ENCODE results near the gene ZNF555.

Gene ZNF555

DNA sequence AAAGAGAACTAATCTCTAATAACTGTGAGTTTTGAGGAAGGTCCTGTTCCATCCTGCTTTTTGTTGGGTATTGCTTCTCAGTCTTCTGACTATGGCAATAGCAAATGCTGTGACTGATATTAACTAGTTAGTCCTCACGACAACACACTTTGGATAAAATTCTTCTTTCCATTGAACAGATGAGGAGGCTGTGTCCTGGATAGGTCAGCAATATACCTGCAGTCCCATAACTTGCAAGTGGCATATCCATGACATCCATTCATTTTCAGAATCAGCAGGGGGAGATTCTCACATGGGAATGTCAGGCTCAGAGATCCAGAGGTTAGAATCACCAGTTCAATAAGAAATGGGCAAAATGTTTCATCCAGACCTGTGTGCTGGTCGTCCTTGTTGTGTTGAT lies 14.3 kb upstream of the ZNF555 start:
- no peak for DNase-seq

DNA sequence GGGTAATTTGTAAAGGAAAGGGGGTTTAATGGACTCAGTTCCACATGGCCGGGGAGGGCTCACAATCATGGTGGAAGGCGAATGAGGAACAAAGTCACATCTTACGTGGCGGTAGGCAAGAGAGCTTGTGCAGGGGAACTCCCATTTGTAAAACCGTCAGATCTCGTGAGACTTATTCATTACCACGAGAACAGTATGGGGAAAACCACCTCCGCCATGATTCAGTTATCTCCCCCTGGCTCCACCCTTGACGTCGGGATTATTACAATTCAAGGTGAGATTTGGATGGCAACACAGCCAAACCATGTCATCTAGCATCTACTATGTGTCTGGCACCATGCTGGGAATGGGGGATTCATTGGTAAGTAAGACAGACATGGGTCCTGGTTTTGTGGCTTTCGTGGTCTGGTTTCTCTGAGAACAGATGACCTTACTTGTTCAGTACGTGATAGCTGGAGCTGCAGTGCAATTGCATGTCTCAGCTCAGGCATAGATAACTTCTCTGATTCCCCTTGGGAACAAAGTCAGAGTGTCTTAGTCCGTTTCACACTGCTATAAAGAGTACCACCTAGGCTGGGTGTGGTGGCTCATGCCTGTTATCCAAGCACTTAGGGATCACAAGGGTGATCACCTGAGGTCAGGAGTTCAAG lies 13.3 kb upstream of the ZNF555 start:
- DNase-seq, result no peak

DNA sequence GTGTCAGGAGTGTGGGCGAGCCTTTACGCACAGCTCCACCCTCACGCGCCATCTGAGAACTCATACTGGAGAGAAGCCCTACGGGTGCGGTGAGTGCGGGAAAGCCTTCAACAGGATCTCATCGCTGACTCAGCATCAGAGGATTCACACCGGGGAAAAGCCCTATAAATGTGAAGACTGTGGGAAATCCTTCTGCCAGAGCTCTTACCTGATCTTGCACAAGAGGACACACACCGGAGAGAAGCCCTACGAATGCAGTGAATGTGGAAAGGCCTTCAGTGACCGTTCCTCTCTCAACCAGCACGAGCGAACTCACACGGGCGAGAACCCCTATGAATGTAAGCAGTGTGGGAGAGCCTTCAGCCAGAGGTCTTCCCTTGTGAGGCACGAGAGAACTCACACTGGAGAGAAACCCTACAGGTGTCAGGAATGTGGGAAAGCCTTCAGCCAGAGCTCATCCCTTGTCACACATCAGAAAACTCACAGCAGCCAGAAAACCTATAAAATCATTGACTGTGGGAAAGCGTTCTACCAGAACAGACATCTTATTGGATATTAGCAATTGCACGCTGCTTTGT lies 6.9 kb upstream of the ZNF555 start:
- no peak for DNase-seq

DNA sequence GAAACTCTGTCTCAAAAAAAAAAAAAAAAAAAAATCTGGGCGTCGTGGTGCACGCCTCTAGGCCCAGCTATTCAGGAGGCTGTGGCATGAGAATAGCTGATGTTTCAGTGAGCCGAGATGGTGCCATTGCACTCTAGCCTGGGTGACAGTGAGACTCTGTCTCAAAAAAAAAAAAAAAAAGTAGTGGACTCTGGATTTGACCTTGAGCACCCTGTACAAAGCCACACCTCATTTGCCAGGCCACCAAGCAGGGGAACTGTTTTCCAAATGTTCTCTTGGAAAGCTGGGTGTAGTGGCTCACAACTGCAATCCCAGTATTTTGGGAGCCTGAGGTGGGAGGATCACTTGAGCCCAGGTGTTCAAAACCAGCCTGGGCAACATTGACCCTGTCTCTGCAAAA lies 3.8 kb upstream of the ZNF555 start:
- DNase-seq, result no peak

DNA sequence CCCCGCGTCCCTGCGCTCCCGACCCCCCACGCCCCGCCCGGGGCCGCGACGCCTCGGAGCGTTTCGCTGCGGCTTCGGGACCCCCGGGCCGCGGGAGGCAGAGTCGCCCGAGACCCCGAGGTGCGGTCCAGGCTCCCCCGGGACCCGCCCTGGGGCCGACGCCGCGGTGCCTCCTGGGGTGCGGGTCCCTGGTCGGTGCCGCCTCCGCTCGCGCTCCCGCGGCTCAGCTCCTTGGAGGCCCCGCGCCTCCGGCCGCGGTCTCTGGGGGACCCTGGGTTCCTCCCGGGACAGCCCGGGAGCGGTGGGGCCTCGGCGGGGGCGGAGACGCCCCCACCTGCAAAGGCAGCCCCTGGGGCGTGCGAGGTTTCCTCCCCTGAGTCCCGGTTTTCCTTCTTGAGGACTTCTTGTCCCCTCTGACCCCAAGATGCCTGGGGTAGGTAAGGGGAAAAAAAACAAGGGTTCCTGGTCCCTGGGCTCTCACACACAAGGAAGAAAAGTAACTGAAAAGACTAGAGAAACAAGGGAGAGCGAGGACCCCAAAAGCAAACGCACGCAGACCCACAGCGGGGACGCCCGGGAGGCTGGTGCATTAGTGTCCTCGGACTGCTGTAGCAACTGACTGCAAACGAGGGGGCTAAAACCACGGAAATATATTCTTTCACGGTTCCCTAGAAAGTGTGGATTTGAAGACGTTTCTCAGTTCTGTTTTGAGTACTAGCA lies 740 bp downstream of the ZNF555 start:
- DNase-seq, result no peak

DNA sequence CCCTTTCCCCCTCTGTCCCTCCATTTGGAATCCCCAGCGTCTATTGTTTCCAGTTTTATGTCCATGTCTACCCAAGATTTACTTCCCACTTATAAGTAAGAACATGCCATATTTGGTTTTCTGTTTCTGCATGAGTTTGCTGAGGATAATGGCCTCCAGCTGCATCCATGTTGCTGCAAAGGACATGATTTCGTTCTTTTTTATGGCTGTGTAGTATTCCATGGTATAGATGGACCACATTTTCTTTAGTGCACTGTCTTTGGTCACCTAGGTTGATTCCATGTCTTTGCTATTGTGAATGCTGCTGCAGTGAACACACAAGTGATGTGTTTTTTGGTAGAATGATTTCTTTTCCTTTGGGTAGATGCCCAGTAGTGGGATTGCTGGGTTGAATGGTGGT lies 3.8 kb downstream of the ZNF555 start:
- DNase-seq, result no peak

DNA sequence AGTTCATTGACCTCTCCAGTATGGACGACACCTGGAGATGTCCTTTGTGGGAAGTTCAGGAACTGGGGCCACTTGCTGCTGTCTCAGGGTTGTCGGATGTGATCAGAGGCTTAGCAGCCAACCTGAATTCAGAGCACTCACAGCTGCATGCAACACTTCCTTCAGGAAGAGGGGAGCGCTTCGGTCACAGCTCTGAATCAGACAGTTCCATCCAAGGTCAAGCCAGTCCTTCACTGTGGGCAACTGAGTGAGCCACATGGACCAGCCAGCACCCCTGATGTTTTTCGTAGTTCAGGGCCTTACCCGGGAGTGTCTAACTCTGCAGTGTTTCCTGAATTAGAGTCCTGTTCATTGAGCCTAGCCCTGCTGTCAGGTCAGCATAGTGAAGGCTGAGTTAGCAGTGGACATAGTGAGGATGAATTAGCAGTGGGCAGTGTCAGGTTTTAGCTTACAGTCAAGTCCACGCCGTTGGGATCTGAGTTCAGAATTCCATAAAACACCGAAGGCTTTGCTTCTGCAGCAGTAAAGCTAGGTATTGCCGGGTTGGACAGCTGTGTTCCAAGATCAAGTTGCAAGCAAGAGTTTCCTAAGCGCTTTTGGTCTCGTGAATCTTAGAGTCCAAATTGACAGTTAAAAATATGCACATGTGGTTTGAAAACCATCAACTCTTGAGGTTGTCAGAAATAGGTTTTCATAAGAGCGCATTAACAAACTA lies 5.1 kb downstream of the ZNF555 start:
- DNase-seq, result no peak

DNA sequence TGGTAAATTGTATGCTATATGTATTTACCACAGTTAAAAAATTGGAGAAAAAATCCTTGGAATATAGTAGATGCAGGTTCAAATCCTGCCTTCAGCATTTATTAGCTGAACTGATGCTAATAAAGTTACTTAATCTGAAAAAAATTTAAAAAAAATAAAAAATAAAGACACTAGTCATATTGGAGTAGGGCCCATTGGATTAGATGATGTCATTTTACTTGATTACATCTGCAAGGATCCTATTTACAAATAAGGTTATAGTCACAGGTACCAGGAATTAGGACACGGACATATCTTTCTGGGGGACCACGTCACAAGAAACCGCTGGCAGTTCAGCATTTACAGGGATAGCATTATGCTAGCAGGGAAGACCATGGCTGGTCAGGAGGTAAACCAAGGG lies 6.2 kb downstream of the ZNF555 start:
- no peak for DNase-seq

DNA sequence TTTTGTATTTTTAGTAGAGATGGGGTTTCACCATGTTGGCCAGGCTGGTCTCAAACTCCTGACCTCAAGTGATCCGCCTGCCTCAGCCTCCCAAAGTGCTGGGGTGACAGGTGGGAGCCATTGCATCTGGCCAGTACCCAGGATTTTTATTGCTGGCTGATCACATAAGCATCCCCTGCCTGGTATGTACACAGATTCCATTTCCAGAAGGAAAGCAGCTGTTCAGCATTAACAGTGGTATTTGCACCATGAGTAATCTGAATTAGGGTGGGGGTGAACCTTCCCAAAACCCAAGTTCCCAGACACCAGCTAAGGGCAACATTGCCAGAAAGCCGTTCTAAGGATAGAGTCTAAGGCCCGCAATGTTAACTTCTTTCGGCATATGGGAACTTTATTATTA lies 7.3 kb downstream of the ZNF555 start:
- DNase-seq, result no peak

DNA sequence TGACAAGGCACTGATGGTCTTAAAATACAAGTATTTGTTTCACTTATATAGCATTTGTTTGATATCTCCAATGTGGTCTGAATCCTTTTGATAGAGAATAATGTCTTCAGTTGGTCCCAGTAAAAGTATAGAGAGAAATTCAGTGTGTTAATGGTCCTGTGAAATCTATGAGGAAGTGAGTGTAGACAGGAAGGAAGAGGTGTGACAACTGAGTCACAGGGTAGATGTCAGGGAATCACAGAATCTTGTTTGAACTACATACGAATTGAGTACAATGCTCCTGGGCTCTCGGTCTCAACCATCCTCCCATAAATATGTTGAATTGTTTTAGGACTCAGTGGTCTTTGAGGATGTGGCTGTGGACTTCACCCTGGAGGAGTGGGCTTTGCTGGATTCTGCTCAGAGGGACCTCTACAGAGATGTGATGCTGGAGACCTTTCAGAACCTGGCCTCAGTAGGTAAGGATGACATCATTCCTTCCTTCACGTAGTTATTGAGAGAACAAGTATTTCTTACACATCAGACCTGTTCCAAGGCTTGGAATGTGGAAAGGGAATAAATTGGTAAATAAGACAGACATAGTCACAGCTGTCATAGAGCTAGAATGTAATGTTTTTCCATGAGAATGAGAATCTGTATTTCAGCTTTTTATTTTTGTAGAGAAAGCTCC lies 9.1 kb downstream of the ZNF555 start:
- no peak for DNase-seq

DNA sequence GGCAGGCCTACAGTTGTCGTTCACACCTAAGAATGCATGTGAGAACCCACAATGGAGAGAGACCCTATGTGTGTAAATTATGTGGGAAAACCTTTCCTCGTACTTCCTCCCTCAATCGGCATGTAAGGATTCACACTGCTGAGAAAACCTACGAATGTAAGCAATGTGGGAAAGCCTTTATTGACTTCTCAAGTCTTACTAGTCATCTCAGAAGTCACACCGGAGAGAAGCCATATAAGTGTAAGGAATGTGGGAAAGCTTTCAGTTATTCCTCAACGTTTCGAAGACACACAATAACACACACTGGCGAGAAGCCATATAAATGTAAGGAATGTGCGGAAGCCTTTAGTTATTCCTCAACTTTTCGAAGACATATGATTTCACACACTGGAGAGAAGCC lies 11.3 kb downstream of the ZNF555 start:
- DNase-seq, result no peak

DNA sequence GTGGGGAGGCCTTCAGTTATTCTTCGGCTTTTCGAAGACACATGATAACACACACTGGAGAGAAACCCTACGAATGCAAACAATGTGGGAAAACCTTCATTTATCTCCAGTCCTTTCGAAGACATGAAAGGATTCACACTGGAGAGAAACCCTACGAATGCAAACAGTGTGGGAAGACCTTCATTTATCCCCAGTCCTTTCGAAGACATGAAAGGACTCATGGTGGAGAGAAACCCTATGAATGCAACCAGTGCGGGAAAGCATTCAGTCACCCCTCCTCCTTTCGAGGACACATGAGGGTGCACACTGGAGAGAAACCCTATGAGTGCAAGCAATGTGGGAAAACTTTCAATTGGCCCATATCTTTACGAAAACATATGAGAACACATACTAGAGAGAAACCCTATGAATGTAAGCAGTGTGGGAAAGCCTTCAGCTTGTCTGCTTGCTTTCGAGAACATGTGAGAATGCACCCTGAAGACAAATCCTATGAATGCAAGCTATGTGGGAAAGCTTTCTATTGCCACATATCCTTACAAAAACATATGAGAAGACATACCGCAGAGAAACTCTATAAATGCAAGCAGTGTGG lies 11.8 kb downstream of the ZNF555 start:
- DNase-seq, result no peak

DNA sequence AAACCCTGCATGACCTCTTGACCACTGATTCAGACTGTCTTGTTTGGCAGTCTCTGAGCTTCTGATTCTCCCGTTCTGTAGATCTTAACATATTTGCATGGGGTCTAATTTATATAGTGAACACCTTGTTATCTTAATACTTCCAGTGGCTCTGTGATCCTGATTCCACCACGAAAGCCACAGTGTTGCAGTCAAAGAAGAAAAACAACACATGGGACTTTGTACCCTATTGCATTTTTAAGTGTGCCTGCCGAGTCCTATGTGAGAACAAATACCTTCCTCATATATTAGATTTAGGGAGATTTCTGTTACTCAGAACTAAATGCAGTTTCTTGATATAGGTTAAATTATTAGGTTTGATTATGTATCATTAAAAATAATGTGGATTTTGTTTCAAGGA lies 13.6 kb downstream of the ZNF555 start:
- no peak for DNase-seq

DNA sequence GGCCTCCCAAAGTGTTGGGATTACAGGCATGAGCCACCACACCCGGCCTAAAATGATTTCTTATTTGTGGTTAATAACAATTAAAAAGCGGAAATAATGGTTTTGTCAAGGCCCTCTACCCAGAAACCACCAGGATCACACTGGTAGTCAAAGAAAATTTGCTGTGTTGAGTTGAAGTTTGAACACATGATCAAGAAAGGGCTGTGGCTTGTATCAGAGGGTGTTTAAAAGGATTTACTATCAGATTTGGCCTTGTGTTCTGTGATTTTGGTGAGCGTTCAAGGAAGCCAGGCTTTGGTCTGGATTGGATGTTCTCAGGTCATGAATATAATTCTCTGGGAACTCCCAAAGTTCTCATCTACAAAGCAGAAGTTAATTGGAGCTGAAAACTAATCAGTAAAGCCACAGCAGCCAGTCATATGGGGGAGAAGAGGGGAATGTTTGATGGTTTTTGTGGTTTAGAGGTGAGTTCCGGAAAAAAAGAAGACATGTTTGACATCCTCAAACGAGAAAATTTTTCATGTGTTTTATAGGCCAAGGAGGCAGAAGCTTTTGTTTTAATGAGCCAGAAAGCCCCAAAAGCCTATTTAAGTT lies 15.3 kb downstream of the ZNF555 start:
- no peak for DNase-seq

DNA sequence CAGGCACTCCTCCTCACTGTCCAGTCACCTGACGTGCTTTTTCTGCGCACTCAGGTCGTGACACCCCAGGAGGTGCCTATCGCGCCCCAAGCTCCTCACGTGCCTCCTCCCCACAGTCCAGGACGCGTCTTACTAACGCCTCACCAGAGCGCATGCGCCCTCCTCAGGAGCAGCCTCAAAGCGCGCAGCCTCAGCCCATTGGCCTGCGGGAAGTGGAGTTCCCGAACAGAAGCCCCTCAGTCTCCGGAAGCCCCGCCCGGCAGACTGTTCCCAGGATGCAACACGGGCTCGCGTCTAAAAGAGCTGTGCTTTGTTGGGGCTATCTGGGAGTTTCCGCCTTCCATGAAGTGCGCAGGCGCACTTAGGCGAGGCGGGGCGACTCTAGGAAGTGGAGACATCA lies 17.6 kb downstream of the ZNF555 start:
- DNase-seq, result no peak

DNA sequence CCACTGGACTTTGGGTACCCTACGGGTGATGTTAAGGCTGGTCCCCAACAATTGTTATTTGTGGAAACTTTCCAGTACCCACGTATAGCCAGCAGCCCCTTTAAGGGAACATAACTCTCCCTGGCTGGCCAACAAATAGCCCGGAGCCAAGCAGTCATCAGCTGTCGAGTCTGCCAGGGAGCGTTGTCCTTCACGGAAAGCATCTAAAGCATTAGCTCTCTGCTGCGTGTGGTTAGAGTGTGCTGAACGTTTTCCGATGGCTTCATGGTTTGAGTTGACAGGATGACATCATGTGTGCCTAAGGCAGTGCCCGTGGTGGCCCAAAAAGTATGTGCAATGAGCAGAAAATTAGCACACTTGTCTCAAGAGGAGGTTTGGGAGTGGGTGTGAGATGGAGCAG lies 22.5 kb downstream of the ZNF555 start:
- no peak for DNase-seq

DNA sequence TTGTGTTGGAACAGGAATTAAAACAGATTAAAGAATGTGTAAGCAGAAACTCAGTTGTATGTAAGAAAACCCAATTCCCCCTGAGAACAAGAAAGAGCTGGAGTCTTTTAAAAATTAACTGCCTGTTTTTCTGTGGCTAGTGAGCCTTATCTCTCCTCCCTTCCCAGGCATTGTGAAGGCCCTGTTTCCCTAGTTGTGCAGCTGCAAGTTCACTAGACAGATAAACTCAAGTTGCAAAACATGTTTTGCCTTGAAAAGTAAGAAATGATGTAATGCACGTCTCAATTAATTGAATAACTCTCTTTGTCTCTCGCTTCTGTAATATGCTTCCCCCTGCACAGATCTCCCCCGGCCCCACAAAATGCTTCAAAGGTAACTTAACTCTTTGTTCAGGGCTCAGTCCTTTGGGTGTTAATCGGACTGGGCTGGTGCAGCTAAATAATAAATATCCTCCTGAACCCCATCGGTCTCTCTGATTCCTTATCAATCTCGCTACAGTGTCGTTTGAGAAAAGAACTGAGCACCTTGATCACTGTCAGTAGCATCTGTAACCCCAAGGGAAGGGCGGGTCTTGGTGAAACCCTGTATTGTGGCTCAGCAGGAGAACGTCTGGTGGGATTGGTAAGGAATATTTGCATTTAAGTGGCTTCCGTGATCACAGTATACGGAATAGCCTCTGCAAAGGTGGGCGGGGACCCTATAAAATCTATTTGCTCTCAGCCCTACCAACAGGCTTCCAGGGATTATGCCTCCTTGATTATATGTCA lies 24.2 kb downstream of the ZNF555 start:
- DNase-seq, result no peak

DNA sequence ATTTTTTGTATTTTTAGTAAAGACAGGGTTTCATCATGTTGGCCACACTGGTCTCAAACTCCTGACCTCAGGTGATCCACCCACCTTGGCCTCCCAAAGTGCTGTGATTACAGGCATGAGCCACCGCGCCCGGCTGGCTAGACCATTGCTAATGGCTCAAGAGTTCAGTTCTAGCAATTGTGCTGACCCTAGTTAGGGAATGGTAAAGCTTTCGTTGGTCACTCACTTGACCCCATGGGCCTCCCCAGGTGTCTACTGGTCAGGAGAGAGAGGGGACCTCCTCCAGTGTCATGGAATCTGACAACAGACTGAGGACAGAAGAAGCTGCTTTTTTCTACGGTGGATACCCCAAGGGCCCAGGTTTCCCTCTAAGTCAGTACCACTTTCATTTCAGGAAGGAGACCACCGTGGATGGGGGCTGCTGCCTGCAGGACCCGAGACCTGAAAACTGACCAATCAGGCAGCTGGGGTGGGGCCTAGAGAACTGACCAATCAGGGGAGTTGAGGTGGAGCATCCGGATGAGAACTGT lies 25.3 kb downstream of the ZNF555 start:
- no peak for DNase-seq

DNA sequence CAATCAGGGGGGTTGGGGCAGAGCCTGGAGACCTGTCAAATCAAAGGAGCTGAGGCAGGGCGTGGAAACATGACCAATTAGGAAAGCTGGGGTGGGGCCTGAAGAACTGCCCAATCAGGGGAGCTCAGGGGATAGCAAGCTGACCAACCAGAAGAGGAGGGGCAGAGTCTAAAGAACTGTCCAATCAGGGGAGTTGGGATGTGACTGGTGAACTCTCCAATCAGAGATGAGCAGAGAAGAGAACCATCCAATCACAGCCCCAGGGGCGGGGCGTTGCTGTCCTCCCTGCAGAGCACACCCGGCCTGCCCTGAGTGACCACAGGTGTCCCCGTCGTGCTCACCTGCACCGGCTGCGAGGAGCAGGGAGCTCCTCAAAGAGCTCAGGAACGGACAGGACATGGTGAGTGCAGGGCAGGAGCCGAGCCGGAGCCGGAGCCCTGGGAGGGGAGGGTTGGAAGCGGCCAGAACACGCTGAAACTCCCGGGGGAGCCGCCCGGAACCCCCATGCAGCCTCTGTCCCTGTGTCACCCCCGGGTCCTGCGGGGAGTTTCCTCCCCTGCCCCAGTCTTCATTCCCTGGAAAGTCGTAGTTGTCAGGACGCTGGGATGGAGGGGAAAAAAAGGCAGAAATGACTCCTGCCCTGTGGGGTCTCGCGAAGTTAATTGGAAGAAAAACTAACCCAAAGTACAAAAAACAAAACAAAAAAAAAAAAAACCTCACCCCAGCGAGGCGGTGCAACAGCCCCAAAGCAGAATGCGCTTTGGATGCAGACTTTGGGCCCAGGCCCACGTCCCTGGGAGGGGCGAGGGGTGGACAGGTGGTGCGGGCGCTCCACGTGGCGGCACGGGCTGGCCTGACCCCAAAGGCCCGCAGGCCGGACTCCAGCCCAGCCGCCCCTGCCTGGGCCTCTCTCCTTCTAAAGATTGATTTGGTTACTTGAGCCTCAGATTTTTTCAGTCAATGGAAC lies 26.0 kb downstream of the ZNF555 start, which contains the start of gene ZNF556:
TSS of gene ZNF556 (plus strand) at position 311 of the 967 bp plus-strand sequence. CDS start at position 398, 87 bp downstream.
- no peak for DNase-seq

DNA sequence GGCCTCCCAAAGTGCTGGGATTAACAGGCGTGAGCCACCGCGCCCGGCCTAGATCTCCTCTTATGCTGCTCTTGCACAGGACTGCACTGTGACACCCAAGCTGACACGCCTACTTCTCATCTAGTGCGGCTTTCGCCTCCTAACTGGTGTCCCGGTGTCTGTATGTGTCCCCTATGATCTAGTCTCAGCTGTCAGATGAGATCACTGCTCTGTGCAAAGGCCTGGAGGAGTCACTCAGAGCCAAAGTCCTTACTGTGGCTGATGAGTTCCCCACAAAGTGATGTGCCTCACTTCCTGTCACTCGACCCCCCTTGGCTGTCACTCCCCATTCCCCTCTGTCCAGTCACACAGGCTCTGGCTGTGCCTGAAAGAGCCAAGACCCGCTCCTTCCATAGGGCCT lies 28.3 kb downstream of the ZNF555 start:
- no peak for DNase-seq
